GM12874 (cell line): Measurements from ENCODE around the gene NQO1.

ENCODE experiments used
- CTCF ChIP-seq: IDR thresholded peaks from 2 replicates; pipeline ENCODE4 v1.5.1; 2011; ENCODE audit warnings: low read depth, mild to moderate bottlenecking, control low read depth, low read length, moderate library complexity; ENCODE audit not compliant: insufficient read depth

The NQO1 gene

GRCh38 chr16:69717066-69717465, 9.3 kb downstream of the NQO1 start:
- no peak for TF ChIP-seq CTCF

- TF ChIP-seq CTCF, result no peak
Observed at GRCh38 chr16:69712914-69713581, 13.3 kb downstream of the NQO1 start.

GRCh38 chr16:69712277-69712676, 14.1 kb downstream of the NQO1 start:
- no peak for TF ChIP-seq CTCF

GRCh38 chr16:69711115-69711740, 15.1 kb downstream of the NQO1 start:
- TF ChIP-seq CTCF, result no peak

GRCh38 chr16:69709456-69710084, 16.8 kb downstream of the NQO1 start:
- peak; percentile 38; the same call in 1 of the 2 replicates for TF ChIP-seq CTCF

- TF ChIP-seq CTCF, result no peak
Observed at GRCh38 chr16:69707920-69708683, 18.3 kb downstream of the NQO1 start.

GRCh38 chr16:69706975-69707340, 19.4 kb downstream of the NQO1 start:
- TF ChIP-seq CTCF, result no peak
